ENCODE results near the gene CACHD1. TPM values are rescaled to one million over a fixed set of nuclear protein-coding genes. Genes with fewer than 3 reads are reported as not detected.
"Not testable (repeated sequence)": the region's sequence is repeated elsewhere in the genome, so short reads cannot be mapped to it uniquely, and the experiment has no call there.

The CACHD1 gene
- total and polyA plus RNA-seq, 2 of the 4 experiments (the other 2 are of a cell fraction), result 2.9 to 5.9 TPM

- H3K23ac ChIP-seq (ENCODE audit: low read depth, low read length); H3K4me3 ChIP-seq (ENCODE audit: insufficient read depth, low read depth, low read length); POLR2A ChIA-PET (ENCODE audit: unreplicated experiment); H4K8ac ChIP-seq (ENCODE audit: low read depth in 2 of 2, low read length in 2 of 2); intact Hi-C loops (cut with micrococcal nuclease); H4K20me1 ChIP-seq (ENCODE audit: insufficient read depth, low read length); H2BK120ac ChIP-seq (ENCODE audit: low read depth, low read length); H3K27me3 ChIP-seq (ENCODE audit: control insufficient read depth, insufficient read depth, low read length); ATAC-seq (ENCODE audit: low read depth); in situ Hi-C loops (cut with MboI; ENCODE audit: low sequenced_read_pairs); H2AK9ac ChIP-seq (replicated peaks; ENCODE audit: low read depth, low read length, poor library complexity); H3K56ac ChIP-seq (ENCODE audit: extremely low read depth, insufficient read depth, low read length); H4K91ac ChIP-seq (ENCODE audit: insufficient read depth, low read depth, low read length); H2AK5ac ChIP-seq (ENCODE audit: low read depth, low read length); H3K4me2 ChIP-seq (ENCODE audit: low read depth, low read length); H2BK20ac ChIP-seq (ENCODE audit: low read depth, low read length); H2BK5ac ChIP-seq (ENCODE audit: low read depth, low read length, poor library complexity, severe bottlenecking); H3K9me3 ChIP-seq (ENCODE audit: control insufficient read depth, insufficient read depth, low read length); DNase-seq; H3K18ac ChIP-seq (ENCODE audit: low read depth, low read length); H2AFZ ChIP-seq (replicated peaks; ENCODE audit: low read length, poor library complexity); H3K14ac ChIP-seq (replicated peaks; ENCODE audit: low read depth, low read length); H3K9ac ChIP-seq (ENCODE audit: low read depth, low read length); H3K79me1 ChIP-seq (ENCODE audit: low read depth in 1 of 2, low read length in 2 of 2); BruUV-seq (replicated peaks); dilution Hi-C loops (cut with HindIII; ENCODE audit: low sequenced_read_pairs, unreplicated experiment); H3K9me1 ChIP-seq (ENCODE audit: insufficient read depth, low read length); H3K4me1 ChIP-seq (ENCODE audit: control insufficient read depth, insufficient read depth, low read length); H3K27ac ChIP-seq (ENCODE audit: insufficient read depth, low read length); H4K5ac ChIP-seq (ENCODE audit: low read depth, low read length); CTCF ChIA-PET; H3K4ac ChIP-seq (ENCODE audit: low read depth, low read length); H2BK15ac ChIP-seq (ENCODE audit: low read depth, low read length); H3K36me3 ChIP-seq (ENCODE audit: control insufficient read depth, insufficient read depth, low read length): not testable (repeated sequence)
- no CpG with 5 or more reads among the region's 3 CpGs for WGBS, 2 experiments (ENCODE audit: extremely low coverage in 2 of 2, insufficient read length in 1 of 2)
Observed at GRCh38 chr1:64702670-64703069, 232.7 kb downstream of the CACHD1 start.
